ENCODE measurements around the gene KCNAB1. TPM values are rescaled to one million over a fixed set of nuclear protein-coding genes. Genes with fewer than 3 reads are reported as not detected.

The KCNAB1 gene
- polyA plus RNA-seq, 1 donor (not counting 4 experiments of a cell fraction or from before 2014, with no cell fraction given) = 0.03 TPM

GRCh38 chr3:156215751-156216150 lies 95.4 kb downstream of the KCNAB1 start:
- no peaks in the 10 kb centered on the region for H3K79me2 ChIP-seq (ENCODE audit: control insufficient read depth, insufficient read depth, low read length)
- dilution Hi-C loops (cut with MboI; ENCODE audit: extremely low pct_ligation_motif_present, low sequenced_read_pairs) = no loop called here
- H3K4me1 ChIP-seq (ENCODE audit: control insufficient read depth, extremely low read depth, insufficient read depth, low read length) = peaks cover 22% of the 10 kb centered on the region
- no peak overlapping the region for H3K4me2 ChIP-seq (ENCODE audit: control insufficient read depth, extremely low read depth, insufficient read depth, low read depth, low read length)
- no peak overlapping the region for H3K9ac ChIP-seq (ENCODE audit: control insufficient read depth, extremely low read depth, insufficient read depth, low read length)
- no peaks in the 10 kb centered on the region for H3K36me3 ChIP-seq (ENCODE audit: control insufficient read depth in 2 of 2, extremely low read depth in 1 of 2, insufficient read depth in 2 of 2, low read length in 2 of 2)
- H2AFZ ChIP-seq (ENCODE audit: control insufficient read depth, low read length) = no peak overlapping the region
- FAIRE-seq (no peak), DNase-seq (ENCODE audit: low read depth, low spot score) (no peak)
- no peaks in the 10 kb centered on the region for H3K27me3 ChIP-seq (ENCODE audit: control insufficient read depth, extremely low read depth, insufficient read depth, low read length)
- TF ChIP-seq EZH2 (IDR thresholded peaks at IDR 0.05; ENCODE audit: low read length) (no peak), CTCF (optimal IDR thresholded peaks at IDR 0.05 in 1 of 3, IDR thresholded peaks at IDR 0.05 in 1 of 3, conservative IDR thresholded peaks at IDR 0.05 in 1 of 3; ENCODE audit: extremely low read depth in 1 of 3, insufficient read depth in 2 of 3, low read length in 3 of 3) (no peak)
- H3K4me3 ChIP-seq (ENCODE audit: control insufficient read depth in 2 of 3, extremely low read depth in 1 of 3, insufficient read depth in 2 of 3, low read depth in 1 of 3, low read length in 3 of 3) = no peak overlapping the region
- no peak overlapping the region for H3K27ac ChIP-seq (ENCODE audit: control insufficient read depth, insufficient read depth, low read length)
- no peaks in the 10 kb centered on the region for H3K9me1 ChIP-seq (ENCODE audit: control insufficient read depth, extremely low read depth, insufficient read depth, low read length)
- no peaks in the 10 kb centered on the region for H4K20me1 ChIP-seq (ENCODE audit: control insufficient read depth, extremely low read depth, insufficient read depth, low read length)
- H3K9me3 ChIP-seq (ENCODE audit: control insufficient read depth, low read depth, low read length) = no peaks in the 10 kb centered on the region

DNA sequence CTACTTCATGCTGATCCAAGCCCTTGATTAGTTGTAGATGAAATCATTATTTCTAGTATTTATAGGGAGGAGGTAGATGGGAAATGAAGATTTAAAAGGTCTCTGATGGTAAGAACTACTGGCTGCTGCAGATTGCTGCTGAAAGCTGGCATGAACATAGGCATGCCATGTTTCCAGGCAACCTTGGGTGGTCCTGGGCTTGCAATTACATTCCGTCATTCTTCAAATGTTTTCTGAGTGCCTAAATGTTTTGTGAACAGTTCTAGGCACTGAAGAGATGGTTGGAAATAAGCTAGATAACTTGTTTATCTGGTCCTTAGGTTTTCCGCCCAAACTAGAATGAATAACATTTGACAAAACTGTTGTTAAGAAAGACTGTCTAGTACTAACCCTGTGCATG lies 95.8 kb downstream of the KCNAB1 start:
- no peak for TF ChIP-seq EZH2 (IDR thresholded peaks at IDR 0.05; ENCODE audit: low read length)
- no peak for TF ChIP-seq CTCF (optimal IDR thresholded peaks at IDR 0.05 in 1 of 3, IDR thresholded peaks at IDR 0.05 in 1 of 3, conservative IDR thresholded peaks at IDR 0.05 in 1 of 3; ENCODE audit: extremely low read depth in 1 of 3, insufficient read depth in 2 of 3, low read length in 3 of 3)
- no peaks in the 10 kb centered on the region for H3K9me3 ChIP-seq (ENCODE audit: control insufficient read depth, low read depth, low read length)
- no peak overlapping the region for H2AFZ ChIP-seq (ENCODE audit: control insufficient read depth, low read length)
- dilution Hi-C loops (cut with MboI; ENCODE audit: extremely low pct_ligation_motif_present, low sequenced_read_pairs) = no loop called here
- peaks cover 18% of the 10 kb centered on the region for H3K4me1 ChIP-seq (ENCODE audit: control insufficient read depth, extremely low read depth, insufficient read depth, low read length)
- FAIRE-seq (no peak), DNase-seq (ENCODE audit: low read depth, low spot score) (no peak)
- no peaks in the 10 kb centered on the region for H4K20me1 ChIP-seq (ENCODE audit: control insufficient read depth, extremely low read depth, insufficient read depth, low read length)
- H3K9me1 ChIP-seq (ENCODE audit: control insufficient read depth, extremely low read depth, insufficient read depth, low read length) = no peaks in the 10 kb centered on the region
- no peaks in the 10 kb centered on the region for H3K36me3 ChIP-seq (ENCODE audit: control insufficient read depth in 2 of 2, extremely low read depth in 1 of 2, insufficient read depth in 2 of 2, low read length in 2 of 2)
- no peaks in the 10 kb centered on the region for H3K27me3 ChIP-seq (ENCODE audit: control insufficient read depth, extremely low read depth, insufficient read depth, low read length)
- H3K4me3 ChIP-seq (ENCODE audit: control insufficient read depth in 2 of 3, extremely low read depth in 1 of 3, insufficient read depth in 2 of 3, low read depth in 1 of 3, low read length in 3 of 3) = no peak overlapping the region
- H3K27ac ChIP-seq (ENCODE audit: control insufficient read depth, insufficient read depth, low read length) = no peak overlapping the region
- no peaks in the 10 kb centered on the region for H3K79me2 ChIP-seq (ENCODE audit: control insufficient read depth, insufficient read depth, low read length)
- no peak overlapping the region for H3K9ac ChIP-seq (ENCODE audit: control insufficient read depth, extremely low read depth, insufficient read depth, low read length)
- no peak overlapping the region for H3K4me2 ChIP-seq (ENCODE audit: control insufficient read depth, extremely low read depth, insufficient read depth, low read depth, low read length)

All from keratinocyte (primary cell).